Parathyroid adenoma (tissue), 2 donors: ENCODE results near the gene TP53INP2.

Source experiments
- H2AFZ ChIP-seq: fragments of 300-600 bp; sonication (generic); one replicate; pipeline ENCODE4 v1.7.0; 2017; ENCODE audit warnings: antibody characterized with exemption, mild to moderate bottlenecking
- H3K27ac ChIP-seq: fragments of 300-600 bp; sonication (generic); one replicate; pipeline ENCODE4 v1.7.0; 2017
- H3K27me3 ChIP-seq: fragments of 300-600 bp; sonication (generic); one replicate; pipeline ENCODE4 v1.7.0; 2017; ENCODE audit warnings: low read length; ENCODE audit not compliant: control insufficient read depth, insufficient read depth
- H3K36me3 ChIP-seq: fragments of 300-600 bp; sonication (generic); one replicate; pipeline ENCODE4 v1.7.0; 2017; ENCODE audit warnings: low read length; ENCODE audit not compliant: control insufficient read depth, insufficient read depth
- H3K4me1 ChIP-seq: fragments of 300-600 bp; sonication (generic); one replicate; pipeline ENCODE4 v1.7.0; 2017; ENCODE audit warnings: control low read depth
- H3K4me2 ChIP-seq: fragments of 300-600 bp; sonication (generic); one replicate; pipeline ENCODE4 v1.7.0; 2017; ENCODE audit warnings: low read length
- H3K4me3 ChIP-seq: fragments of 300-600 bp; sonication (generic); one replicate; pipeline ENCODE4 v1.7.0; 2017; ENCODE audit warnings: low read depth, low read length
- H3K79me2 ChIP-seq: fragments of 300-600 bp; sonication (generic); one replicate; pipeline ENCODE4 v1.7.0; 2017; ENCODE audit warnings: control low read depth
- H3K9ac ChIP-seq: fragments of 300-600 bp; sonication (generic); one replicate; pipeline ENCODE4 v1.7.0; 2017; ENCODE audit warnings: mild to moderate bottlenecking
- H3K9me3 ChIP-seq: fragments of 300-600 bp; sonication (generic); one replicate; pipeline ENCODE4 v1.7.0; 2017; ENCODE audit warnings: low read length; ENCODE audit not compliant: control insufficient read depth
- TF ChIP-seq, protein P1 (sequence below): fragments of 300-600 bp; sonication (generic); IDR thresholded peaks from one replicate; pipeline ENCODE4 v1.7.0; 2017; ENCODE audit warnings: antibody characterized with exemption, mild to moderate bottlenecking
- donor health status: primary hyperparathyroidism.

TP53INP2 gene

DNA sequence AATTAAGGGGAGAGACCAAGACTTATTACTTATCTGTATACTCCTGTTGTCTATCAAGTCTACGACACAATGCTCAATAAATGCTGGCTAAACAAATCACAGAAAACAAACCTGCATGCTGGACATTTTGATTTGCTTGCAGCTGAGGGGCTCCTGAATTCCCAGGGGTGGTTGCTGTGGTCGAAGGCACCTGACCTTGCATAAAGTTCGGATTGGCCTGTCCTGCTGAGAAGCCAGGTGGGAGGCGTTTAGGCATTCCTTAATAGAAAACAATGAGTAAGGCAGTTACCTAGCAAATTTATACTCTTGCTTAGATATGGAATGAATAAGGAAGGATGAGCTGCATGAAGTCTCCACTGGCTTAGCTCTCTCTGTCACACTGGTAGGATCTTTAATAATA lies 50.5 kb downstream of the TP53INP2 start:
- Histone ChIP-seq H3K4me1 (no peaks in the 10 kb centered on the region), H3K4me2 (no peak overlapping the region), H3K27me3 (no peaks in the 10 kb centered on the region), H2AFZ (no peak overlapping the region), H3K79me2 (no peaks in the 10 kb centered on the region), H3K9me3 (no peaks in the 10 kb centered on the region), H3K27ac (no peak overlapping the region), H3K9ac (no peak overlapping the region), H3K36me3 (no peaks in the 10 kb centered on the region), H3K4me3 (no peak overlapping the region)
- TF ChIP-seq, protein P1, sequence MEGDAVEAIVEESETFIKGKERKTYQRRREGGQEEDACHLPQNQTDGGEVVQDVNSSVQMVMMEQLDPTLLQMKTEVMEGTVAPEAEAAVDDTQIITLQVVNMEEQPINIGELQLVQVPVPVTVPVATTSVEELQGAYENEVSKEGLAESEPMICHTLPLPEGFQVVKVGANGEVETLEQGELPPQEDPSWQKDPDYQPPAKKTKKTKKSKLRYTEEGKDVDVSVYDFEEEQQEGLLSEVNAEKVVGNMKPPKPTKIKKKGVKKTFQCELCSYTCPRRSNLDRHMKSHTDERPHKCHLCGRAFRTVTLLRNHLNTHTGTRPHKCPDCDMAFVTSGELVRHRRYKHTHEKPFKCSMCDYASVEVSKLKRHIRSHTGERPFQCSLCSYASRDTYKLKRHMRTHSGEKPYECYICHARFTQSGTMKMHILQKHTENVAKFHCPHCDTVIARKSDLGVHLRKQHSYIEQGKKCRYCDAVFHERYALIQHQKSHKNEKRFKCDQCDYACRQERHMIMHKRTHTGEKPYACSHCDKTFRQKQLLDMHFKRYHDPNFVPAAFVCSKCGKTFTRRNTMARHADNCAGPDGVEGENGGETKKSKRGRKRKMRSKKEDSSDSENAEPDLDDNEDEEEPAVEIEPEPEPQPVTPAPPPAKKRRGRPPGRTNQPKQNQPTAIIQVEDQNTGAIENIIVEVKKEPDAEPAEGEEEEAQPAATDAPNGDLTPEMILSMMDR: no peak

DNA sequence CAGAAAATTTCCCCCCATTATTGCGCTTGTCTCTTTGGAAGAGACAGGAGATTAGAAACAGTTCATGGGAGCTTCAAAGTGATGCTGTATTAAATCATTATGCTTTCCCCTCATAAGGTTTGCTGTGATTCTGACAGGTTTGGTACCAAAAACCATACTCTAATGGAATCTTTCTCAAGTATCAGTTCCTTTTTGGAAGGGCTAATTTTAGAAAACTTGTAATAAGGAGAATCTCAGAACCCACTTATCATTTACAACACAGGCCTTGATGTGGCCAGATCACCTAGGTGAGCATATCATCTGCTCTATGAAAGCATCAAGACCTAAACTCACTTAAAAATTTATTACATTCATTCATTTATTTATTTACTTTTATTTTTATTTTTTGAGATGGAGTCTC lies 51.2 kb downstream of the TP53INP2 start:
- no peak overlapping the region for H3K9ac ChIP-seq
- no peaks in the 10 kb centered on the region for H3K36me3 ChIP-seq

DNA sequence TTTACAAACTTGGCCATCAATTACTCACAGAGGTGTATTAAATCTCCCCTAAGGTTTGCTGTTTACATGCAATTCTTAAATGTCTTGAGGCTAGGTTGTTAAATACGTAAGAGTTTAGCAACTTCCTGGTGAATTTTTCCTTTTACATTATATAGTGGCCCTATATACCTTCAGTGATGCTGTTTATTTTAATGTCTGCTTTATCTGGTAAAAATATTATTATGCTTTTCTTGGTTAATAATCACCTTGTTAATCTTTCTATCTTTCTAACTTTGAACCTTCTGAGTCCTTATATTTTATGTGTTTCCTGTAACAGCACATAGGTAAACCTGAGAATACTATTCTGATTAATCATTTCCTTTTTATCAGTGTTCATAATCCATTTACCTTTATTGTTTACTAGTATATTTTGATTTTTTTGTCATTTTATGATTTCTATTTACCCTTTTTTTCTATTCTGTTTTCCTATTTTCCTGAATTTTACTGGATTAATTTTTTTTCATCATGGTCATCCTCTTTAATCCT lies 57.9 kb downstream of the TP53INP2 start:
- TF ChIP-seq, protein P1: no peak
- no peak overlapping the region for H3K4me2 ChIP-seq
- no peaks in the 10 kb centered on the region for H3K27me3 ChIP-seq
- H3K9me3 ChIP-seq: no peaks in the 10 kb centered on the region
- H3K4me3 ChIP-seq: no peak overlapping the region
- no peak overlapping the region for H2AFZ ChIP-seq
- no peak overlapping the region for H3K27ac ChIP-seq
- H3K36me3 ChIP-seq: no peaks in the 10 kb centered on the region
- H3K79me2 ChIP-seq: peaks cover 10% of the 10 kb centered on the region
- no peaks in the 10 kb centered on the region for H3K4me1 ChIP-seq
- no peak overlapping the region for H3K9ac ChIP-seq

More for the DNA sequence above, 51.2 kb downstream of the TP53INP2 start:
- no peak overlapping the region for H3K4me2 ChIP-seq
- H3K27me3 ChIP-seq: no peaks in the 10 kb centered on the region
- no peaks in the 10 kb centered on the region for H3K4me1 ChIP-seq
- TF ChIP-seq, protein P1: no peak
- no peak overlapping the region for H2AFZ ChIP-seq
- H3K79me2 ChIP-seq: no peaks in the 10 kb centered on the region
- no peaks in the 10 kb centered on the region for H3K9me3 ChIP-seq
- no peak overlapping the region for H3K27ac ChIP-seq
- no peak overlapping the region for H3K4me3 ChIP-seq
